Prostate gland (tissue), 2 donors: ENCODE results near the gene GPSM1. TPM values are rescaled to one million over a fixed set of nuclear protein-coding genes. Genes with fewer than 3 reads are reported as not detected.

Experiments
- DNase-seq: peaks from one replicate; pipeline ENCODE4 v3.0.0-alpha.2; 2019; ENCODE audit warnings: low spot score
- H3K27ac ChIP-seq, 2 donors: fragments of 200-600 bp; sonication (generic); 2 replicates each; pipeline ENCODE4 v1.5.1; 2017 to 2019
- H3K27me3 ChIP-seq: fragments of 200-600 bp; sonication (generic); replicated peaks from 2 replicates; pipeline ENCODE4 v1.5.1; 2019; ENCODE audit not compliant: insufficient read depth
- H3K36me3 ChIP-seq, 2 donors: fragments of 200-600 bp; sonication (generic); 1 replicate in 1 of 2; 2 replicates in 1 of 2; pipeline versions ENCODE4 v1.5.1 to v1.8.1; 2017 to 2019
- H3K4me1 ChIP-seq: fragments of 200-600 bp; sonication (generic); replicated peaks from 2 replicates; pipeline ENCODE4 v1.5.1; 2019
- H3K4me3 ChIP-seq, 2 donors: fragments of 200-600 bp; sonication (generic); 2 replicates each; pipeline ENCODE4 v1.5.1; 2017 to 2019
- H3K9me3 ChIP-seq: fragments of 200-600 bp; sonication (generic); 2 replicates; pipeline ENCODE4 v1.5.1; 2017
- POLR2A ChIP-seq: fragments of 450-650 bp; IDR thresholded peaks from one replicate; pipeline ENCODE4 v1.6.1; 2016; ENCODE audit warnings: antibody characterized with exemption, mild to moderate bottlenecking
- POLR2AphosphoS5 ChIP-seq: sonication (generic); formaldehyde crosslinking; IDR thresholded peaks from one replicate; pipeline ENCODE4 v1.6.1; 2017; ENCODE audit warnings: antibody characterized with exemption
- WGBS: methylation state at CpG from one replicate; pipeline ENCODE4 v1.1.5; 2018; 5-methylcytosine and 5-hydroxymethylcytosine counted together
- intact Hi-C: fragments of 100-400 bp; cut with DNase I; formaldehyde crosslinking; loops from one replicate; pipeline ENCODE4 v1.14.2; 2022
- total RNA-seq, 2 donors: library from RNA; depleted of rRNA; stranded (reverse); fragments of >200 nt; gene quantifications; one replicate each; pipeline ENCODE4 v1.1.0, GENCODE V29; 2016
- TF ChIP-seq, protein P1 (sequence below), 4 experiments: fragments of 200-600 bp in 2 of 4; fragments of 450-650 bp in 2 of 4; sonication (generic) in 2 of 4; IDR thresholded peaks; 1 replicate in 3 of 4; 2 replicates in 1 of 4; pipeline ENCODE4 v1.5.1; 2016 to 2019; ENCODE audit warnings: antibody characterized with exemption in 4 of 4, mild to moderate bottlenecking in 2 of 4, moderate library complexity in 2 of 4

Gene GPSM1
- total RNA-seq, 2 donors from 2014 or later = 11.3 to 89.2 TPM

- no peak overlapping the region for H3K4me3 ChIP-seq
- no peak for DNase-seq
- peaks cover 11% of the 10 kb centered on the region for H3K4me1 ChIP-seq
- H3K9me3 ChIP-seq = no peaks in the 10 kb centered on the region
- TF ChIP-seq, protein P1, sequence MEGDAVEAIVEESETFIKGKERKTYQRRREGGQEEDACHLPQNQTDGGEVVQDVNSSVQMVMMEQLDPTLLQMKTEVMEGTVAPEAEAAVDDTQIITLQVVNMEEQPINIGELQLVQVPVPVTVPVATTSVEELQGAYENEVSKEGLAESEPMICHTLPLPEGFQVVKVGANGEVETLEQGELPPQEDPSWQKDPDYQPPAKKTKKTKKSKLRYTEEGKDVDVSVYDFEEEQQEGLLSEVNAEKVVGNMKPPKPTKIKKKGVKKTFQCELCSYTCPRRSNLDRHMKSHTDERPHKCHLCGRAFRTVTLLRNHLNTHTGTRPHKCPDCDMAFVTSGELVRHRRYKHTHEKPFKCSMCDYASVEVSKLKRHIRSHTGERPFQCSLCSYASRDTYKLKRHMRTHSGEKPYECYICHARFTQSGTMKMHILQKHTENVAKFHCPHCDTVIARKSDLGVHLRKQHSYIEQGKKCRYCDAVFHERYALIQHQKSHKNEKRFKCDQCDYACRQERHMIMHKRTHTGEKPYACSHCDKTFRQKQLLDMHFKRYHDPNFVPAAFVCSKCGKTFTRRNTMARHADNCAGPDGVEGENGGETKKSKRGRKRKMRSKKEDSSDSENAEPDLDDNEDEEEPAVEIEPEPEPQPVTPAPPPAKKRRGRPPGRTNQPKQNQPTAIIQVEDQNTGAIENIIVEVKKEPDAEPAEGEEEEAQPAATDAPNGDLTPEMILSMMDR (IDR thresholded peaks at IDR 0.05) = no peak
- intact Hi-C loops = no loop called here
- no peak overlapping the region for H3K27ac ChIP-seq
- H3K27me3 ChIP-seq = no peaks in the 10 kb centered on the region
- H3K36me3 ChIP-seq = peaks cover 0 to 5% of the 10 kb centered on the region in 2 donors
- WGBS = 89% methylated on average over 12 of the region's 12 CpGs
Measured at GRCh38 chr9:136333045-136333444, 5.7 kb downstream of the GPSM1 start.

DNA sequence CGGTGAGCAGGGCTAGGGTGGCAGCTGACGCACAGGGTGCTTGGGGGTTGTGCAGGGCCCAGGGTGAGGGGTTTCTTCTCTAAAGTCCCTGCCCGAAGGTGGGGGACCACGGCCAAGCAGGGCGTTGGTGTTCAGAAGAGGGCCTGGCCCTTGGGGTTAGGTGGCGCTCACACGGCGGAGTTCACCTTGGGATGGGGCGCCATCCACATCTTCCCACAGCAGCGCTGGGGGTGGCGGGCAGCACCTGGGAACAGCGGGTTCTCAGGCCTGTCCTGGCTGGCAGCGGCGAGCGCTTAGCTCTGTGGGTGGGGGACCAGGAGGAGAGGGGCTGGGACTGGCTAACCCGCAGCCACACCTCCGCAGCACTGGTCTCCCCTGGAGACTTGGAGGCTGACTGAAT, 6.1 kb downstream of the GPSM1 start:
- Histone ChIP-seq H3K27ac (no peak overlapping the region), H3K4me1 (peaks cover 7% of the 10 kb centered on the region), H3K27me3 (no peaks in the 10 kb centered on the region), H3K4me3 (no peak overlapping the region), H3K36me3 (peaks cover 0 to 5% of the 10 kb centered on the region in 2 donors), H3K9me3 (no peaks in the 10 kb centered on the region)
- intact Hi-C loops = no loop called here
- DNase-seq = no peak
- TF ChIP-seq POLR2A (no peak), POLR2AphosphoS5 (no peak)
- TF ChIP-seq, protein P1 (IDR thresholded peaks at IDR 0.05) = no peak
- 92% methylated on average over 17 of the region's 17 CpGs for WGBS

- Histone ChIP-seq H3K36me3 (peaks cover 0 to 5% of the 10 kb centered on the region in 2 donors), H3K9me3 (no peaks in the 10 kb centered on the region), H3K27me3 (no peaks in the 10 kb centered on the region), H3K27ac (no peak overlapping the region), H3K4me1 (no peaks in the 10 kb centered on the region), H3K4me3 (no peak overlapping the region)
- no peak for DNase-seq
- WGBS = 93% methylated on average over 21 of the region's 21 CpGs
- TF ChIP-seq POLR2AphosphoS5 (no peak), POLR2A (no peak)
- TF ChIP-seq, protein P1 (IDR thresholded peaks at IDR 0.05) = no peak
- intact Hi-C loops = no loop called here
Measured at GRCh38 chr9:136334541-136334940, 7.2 kb downstream of the GPSM1 start.

DNA sequence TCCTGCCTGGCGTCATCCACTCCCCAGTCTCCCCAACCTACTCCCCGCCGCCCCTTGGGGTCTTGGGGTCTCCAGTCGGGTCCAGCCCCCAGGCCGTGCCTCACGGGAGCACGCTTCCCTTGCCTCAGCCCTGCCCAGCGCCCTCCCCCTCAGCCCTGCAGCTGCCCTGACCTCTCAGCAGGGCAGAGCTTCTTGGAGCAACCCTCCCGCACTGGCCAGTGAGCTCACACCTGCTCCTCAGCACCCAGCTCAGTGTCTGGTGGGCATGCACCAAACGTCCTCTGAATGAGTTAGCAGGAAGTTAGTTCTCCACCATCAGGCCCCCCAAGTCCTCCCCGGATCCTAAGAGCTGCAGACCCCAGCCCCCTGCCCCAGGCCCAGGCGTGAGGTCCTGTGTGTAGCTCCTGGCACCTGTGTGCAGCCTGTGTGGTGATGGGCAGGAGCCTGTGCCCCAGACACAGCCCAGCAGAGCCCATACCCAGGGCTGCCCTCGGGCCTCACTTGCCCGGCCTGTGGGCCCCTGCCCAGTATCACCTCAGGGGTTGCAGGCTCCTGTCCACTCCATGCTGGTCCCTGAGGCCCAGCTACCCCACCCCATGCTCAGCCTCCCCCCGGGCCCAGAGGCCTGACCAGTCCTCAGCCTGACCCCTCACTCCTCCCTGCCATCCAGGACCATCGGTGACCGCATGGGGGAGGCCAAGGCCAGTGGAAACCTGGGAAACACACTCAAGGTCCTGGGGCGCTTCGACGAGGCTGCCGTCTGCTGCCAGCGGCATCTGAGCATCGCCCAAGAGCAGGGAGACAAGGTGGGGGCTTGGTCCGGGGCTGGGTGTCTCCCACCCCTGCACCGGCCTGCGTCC, 8.2 kb downstream of the GPSM1 start:
- intact Hi-C loops = no loop called here

More for the DNA sequence above, 8.2 kb downstream of the GPSM1 start:
- Histone ChIP-seq H3K9me3 (no peaks in the 10 kb centered on the region), H3K4me3 (no peak overlapping the region), H3K27me3 (no peaks in the 10 kb centered on the region), H3K27ac (no peak overlapping the region), H3K36me3 (peaks cover 0 to 5% of the 10 kb centered on the region in 2 donors), H3K4me1 (no peaks in the 10 kb centered on the region)
- TF ChIP-seq POLR2AphosphoS5 (no peak), POLR2A (no peak)
- TF ChIP-seq, protein P1 (IDR thresholded peaks at IDR 0.05) = no peak
- WGBS = 81% methylated on average over 26 of the region's 26 CpGs
- no peak for DNase-seq
